H9 (cell line): ENCODE measurements around the gene PDXP. TPM values are rescaled to one million over a fixed set of nuclear protein-coding genes. Genes with fewer than 3 reads are reported as not detected.

Experiments used
- DNase-seq: peaks from one replicate; pipeline ENCODE4 v3.0.0-alpha.2; 2017
- H2AFZ ChIP-seq: one replicate; pipeline ENCODE4 v1.6.1; 2013; ENCODE audit warnings: mild to moderate bottlenecking, low read length, control low read depth, moderate library complexity
- H2AK5ac ChIP-seq: 2 replicates; pipeline ENCODE4 v1.6.1; 2013; ENCODE audit warnings: low read length, control low read depth, mixed read lengths; ENCODE audit not compliant: insufficient read length
- H2BK120ac ChIP-seq: one replicate; pipeline ENCODE4 v1.6.1; 2013; ENCODE audit warnings: low read depth, mild to moderate bottlenecking, low read length, control low read depth, inconsistent platforms; ENCODE audit not compliant: poor library complexity, severe bottlenecking
- H2BK12ac ChIP-seq: 2 replicates; pipeline ENCODE4 v1.6.1; 2013; ENCODE audit warnings: low read length, control low read depth, mixed read lengths, low read depth; ENCODE audit not compliant: insufficient read length
- H2BK15ac ChIP-seq: 2 replicates; pipeline ENCODE4 v1.6.1; 2013; ENCODE audit warnings: low read depth, low read length, control low read depth
- H2BK20ac ChIP-seq: one replicate; pipeline ENCODE4 v1.6.1; 2013; ENCODE audit warnings: low read depth, mild to moderate bottlenecking, low read length, control low read depth, inconsistent platforms; ENCODE audit not compliant: poor library complexity, severe bottlenecking
- H2BK5ac ChIP-seq: 2 replicates; pipeline ENCODE4 v1.6.1; 2013; ENCODE audit warnings: low read length, control low read depth, mixed read lengths; ENCODE audit not compliant: insufficient read length
- H3K14ac ChIP-seq: 2 replicates; pipeline ENCODE4 v1.6.1; 2013; ENCODE audit warnings: low read length, control low read depth; ENCODE audit not compliant: insufficient read depth
- H3K18ac ChIP-seq: 2 replicates; pipeline ENCODE4 v1.6.1; 2013; ENCODE audit warnings: low read depth, mild to moderate bottlenecking, mixed read lengths, low read length, control low read depth; ENCODE audit not compliant: insufficient read length
- H3K23ac ChIP-seq: 2 replicates; pipeline ENCODE4 v1.6.1; 2013; ENCODE audit warnings: low read length, control low read depth, mixed read lengths, low read depth; ENCODE audit not compliant: insufficient read length
- H3K23me2 ChIP-seq: 2 replicates; pipeline ENCODE4 v1.6.1; 2013; ENCODE audit warnings: low read depth, mild to moderate bottlenecking, mixed read lengths, low read length, control low read depth; ENCODE audit not compliant: insufficient read length, poor library complexity, severe bottlenecking
- H3K27ac ChIP-seq: 2 replicates; pipeline ENCODE4 v1.5.1; 2013; ENCODE audit warnings: low read length, control low read depth, mixed read lengths, low read depth; ENCODE audit not compliant: insufficient read length
- H3K27me3 ChIP-seq: 2 replicates; pipeline ENCODE4 v1.6.1; 2013; ENCODE audit warnings: low read length, control low read depth, inconsistent platforms; ENCODE audit not compliant: insufficient read depth
- H3K4ac ChIP-seq: 2 replicates; pipeline ENCODE4 v1.6.1; 2013; ENCODE audit warnings: low read depth, mild to moderate bottlenecking, control low read depth, inconsistent platforms, low read length, moderate library complexity
- H3K4me1 ChIP-seq: 2 replicates; pipeline ENCODE4 v1.6.1; 2013; ENCODE audit warnings: low read length, control low read depth, inconsistent platforms; ENCODE audit not compliant: insufficient read depth
- H3K4me2 ChIP-seq: 2 replicates; pipeline ENCODE4 v1.6.1; 2013; ENCODE audit warnings: low read length, control low read depth, mixed read lengths; ENCODE audit not compliant: insufficient read length, insufficient read depth
- H3K56ac ChIP-seq: 2 replicates; pipeline ENCODE4 v1.6.1; 2013; ENCODE audit warnings: low read depth, mild to moderate bottlenecking, mixed read lengths, low read length, control low read depth; ENCODE audit not compliant: insufficient read length
- H3K79me1 ChIP-seq: 2 replicates; pipeline ENCODE4 v1.6.1; 2013; ENCODE audit warnings: low read depth, mild to moderate bottlenecking, moderate library complexity, low read length, control low read depth, inconsistent platforms; ENCODE audit not compliant: insufficient read depth, poor library complexity, severe bottlenecking
- H3K79me2 ChIP-seq: 2 replicates; pipeline ENCODE4 v1.6.1; 2013; ENCODE audit warnings: low read length, control low read depth, inconsistent platforms; ENCODE audit not compliant: insufficient read depth
- H3K9ac ChIP-seq: 2 replicates; pipeline ENCODE4 v1.6.1; 2013; ENCODE audit warnings: low read length, control low read depth, mixed read lengths; ENCODE audit not compliant: insufficient read length; ENCODE audit errors: extremely low read depth
- H3K9me3 ChIP-seq: one replicate; pipeline ENCODE4 v1.6.1; 2013; ENCODE audit warnings: low read depth, low read length, inconsistent platforms; ENCODE audit not compliant: control insufficient read depth
- H3T11ph ChIP-seq: one replicate; pipeline ENCODE4 v1.6.1; 2013; ENCODE audit warnings: mild to moderate bottlenecking, low read length, control low read depth, inconsistent platforms
- H4K20me1 ChIP-seq: one replicate; pipeline ENCODE4 v1.6.1; 2013; ENCODE audit not compliant: control insufficient read depth, insufficient read length, insufficient read depth
- H4K5ac ChIP-seq: 2 replicates; pipeline ENCODE4 v1.6.1; 2013; ENCODE audit warnings: low read depth, mild to moderate bottlenecking, mixed read lengths, low read length, control low read depth; ENCODE audit not compliant: insufficient read length
- H4K8ac ChIP-seq: replicated peaks from 2 replicates; pipeline ENCODE4 v1.6.1; 2013; ENCODE audit warnings: low read length, control low read depth, mixed read lengths, low read depth; ENCODE audit not compliant: insufficient read length
- H4K91ac ChIP-seq: 2 replicates; pipeline ENCODE4 v1.6.1; 2013; ENCODE audit warnings: low read depth, mild to moderate bottlenecking, moderate library complexity, mixed read lengths, low read length, control low read depth; ENCODE audit not compliant: insufficient read length
- H3K27ac Mint-ChIP-seq, 3 experiments: 2 replicates in 2 of 3; 3 replicates in 1 of 3; pipeline ENCODE4 v1.8.0; 2020 to 2021; ENCODE audit warnings: mixed read lengths in 3 of 3, mild to moderate bottlenecking in 1 of 3, moderate library complexity in 1 of 3
- H3K27me3 Mint-ChIP-seq: 2 replicates; pipeline ENCODE4 v1.8.0; 2021; ENCODE audit warnings: low read depth, mild to moderate bottlenecking, moderate library complexity, mixed read lengths
- H3K36me3 Mint-ChIP-seq, 3 experiments: 2 replicates in 2 of 3; 3 replicates in 1 of 3; pipeline ENCODE4 v1.8.0; 2020 to 2021; ENCODE audit warnings: low read depth in 3 of 3, mixed read lengths in 3 of 3; ENCODE audit not compliant: insufficient read depth in 1 of 3
- H3K4me1 Mint-ChIP-seq, 2 experiments: 2 replicates each; pipeline ENCODE4 v1.8.0; 2020; ENCODE audit warnings: mixed read lengths in 2 of 2
- H3K4me3 Mint-ChIP-seq, 2 experiments: 2 replicates in 1 of 2; 3 replicates in 1 of 2; pipeline ENCODE4 v1.8.0; 2020 to 2021; ENCODE audit warnings: mild to moderate bottlenecking in 2 of 2, mixed read lengths in 2 of 2, moderate library complexity in 1 of 2
- H3K9me3 Mint-ChIP-seq, 2 experiments: 2 replicates in 1 of 2; 3 replicates in 1 of 2; pipeline ENCODE4 v1.8.0; 2020; ENCODE audit warnings: mild to moderate bottlenecking in 2 of 2, mixed read lengths in 2 of 2, moderate library complexity in 1 of 2
- WGBS: extraction: QIAGEN DNeasy Blood & Tissue Kit; methylation state at CpG from one replicate; pipeline ENCODE4 v1.1.7; 2013; ENCODE audit warnings: missing lambda C conversion rate, low lambda C conversion rate, mixed read lengths; ENCODE audit not compliant: insufficient read length; ENCODE audit errors: extremely low coverage; 5-methylcytosine and 5-hydroxymethylcytosine counted together
- total RNA-seq: library from RNA; stranded (reverse); gene quantifications from 2 replicates; pipeline ENCODE4 v1.2.1, GENCODE V29; 2021
- TF ChIP-seq, protein P1 (sequence below): fragments of 200-600 bp; sonication (generic); conservative IDR thresholded peaks from 3 replicates; pipeline ENCODE4 v1.8.0; 2021; ENCODE audit warnings: antibody characterized with exemption, mild to moderate bottlenecking

The PDXP gene
- total RNA-seq, 1 experiment from 2014 or later: 41.0 TPM

GRCh38 chr22:37621352-37621860 lies 37.1 kb upstream of the PDXP start:
- peaks cover 2% of the 10 kb centered on the region; the same call in 1 of the 2 replicates for H3K4me1 ChIP-seq
- Mint-ChIP-seq H3K27ac (no peak overlapping the region; a peak in 1 of 7 replicates), H3K9me3 (no peaks in the 10 kb centered on the region; a peak in 1 of 5 replicates), H3K27me3 (no peaks in the 10 kb centered on the region; the same call in 1 of the 2 replicates), H3K4me3 (no peak overlapping the region), H3K36me3 (peaks cover 10 to 54% (median 49%) of the 10 kb centered on the region in 3 experiments; a peak in 6 of 7 replicates), H3K4me1 (peaks cover 2 to 5% of the 10 kb centered on the region in 2 experiments)
- no peak overlapping the region for H3K18ac ChIP-seq
- no peak overlapping the region for H2BK12ac ChIP-seq
- TF ChIP-seq, protein P1, sequence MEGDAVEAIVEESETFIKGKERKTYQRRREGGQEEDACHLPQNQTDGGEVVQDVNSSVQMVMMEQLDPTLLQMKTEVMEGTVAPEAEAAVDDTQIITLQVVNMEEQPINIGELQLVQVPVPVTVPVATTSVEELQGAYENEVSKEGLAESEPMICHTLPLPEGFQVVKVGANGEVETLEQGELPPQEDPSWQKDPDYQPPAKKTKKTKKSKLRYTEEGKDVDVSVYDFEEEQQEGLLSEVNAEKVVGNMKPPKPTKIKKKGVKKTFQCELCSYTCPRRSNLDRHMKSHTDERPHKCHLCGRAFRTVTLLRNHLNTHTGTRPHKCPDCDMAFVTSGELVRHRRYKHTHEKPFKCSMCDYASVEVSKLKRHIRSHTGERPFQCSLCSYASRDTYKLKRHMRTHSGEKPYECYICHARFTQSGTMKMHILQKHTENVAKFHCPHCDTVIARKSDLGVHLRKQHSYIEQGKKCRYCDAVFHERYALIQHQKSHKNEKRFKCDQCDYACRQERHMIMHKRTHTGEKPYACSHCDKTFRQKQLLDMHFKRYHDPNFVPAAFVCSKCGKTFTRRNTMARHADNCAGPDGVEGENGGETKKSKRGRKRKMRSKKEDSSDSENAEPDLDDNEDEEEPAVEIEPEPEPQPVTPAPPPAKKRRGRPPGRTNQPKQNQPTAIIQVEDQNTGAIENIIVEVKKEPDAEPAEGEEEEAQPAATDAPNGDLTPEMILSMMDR: no peak
- H2AFZ ChIP-seq: no peak overlapping the region
- no peak overlapping the region for H3K23ac ChIP-seq
- no peak overlapping the region for H4K8ac ChIP-seq
- H3K56ac ChIP-seq: no peak overlapping the region
- H2BK15ac ChIP-seq: no peak overlapping the region
- no peak overlapping the region for H2BK5ac ChIP-seq
- no peak overlapping the region for H2BK20ac ChIP-seq
- no peak overlapping the region for H4K5ac ChIP-seq
- no peak overlapping the region for H2AK5ac ChIP-seq
- no peaks in the 10 kb centered on the region for H3K27me3 ChIP-seq
- DNase-seq: no peak
- no peak overlapping the region for H2BK120ac ChIP-seq
- H3K4me2 ChIP-seq: no peak overlapping the region
- no CpG with 5 or more reads among the region's 12 CpGs for WGBS
- H3K4ac ChIP-seq: no peak overlapping the region
- H4K91ac ChIP-seq: no peak overlapping the region
- H3K14ac ChIP-seq: no peak overlapping the region
- H3K23me2 ChIP-seq: no peaks in the 10 kb centered on the region
- H3K9ac ChIP-seq: no peak overlapping the region
- no peak overlapping the region for H3T11ph ChIP-seq
- no peak overlapping the region for H3K27ac ChIP-seq
- H3K9me3 ChIP-seq: no peaks in the 10 kb centered on the region
- no peaks in the 10 kb centered on the region for H4K20me1 ChIP-seq
- no peaks in the 10 kb centered on the region for H3K79me1 ChIP-seq
- no peaks in the 10 kb centered on the region for H3K79me2 ChIP-seq
